Fibroblast of lung (primary cell): ENCODE data around the gene ANO4. TPM values are rescaled to one million over a fixed set of nuclear protein-coding genes. Genes with fewer than 3 reads are reported as not detected.

Source experiments
- DNase-seq, 2 donors: peaks; one replicate each; pipeline versions ENCODE4 v3.0.0 to v3.0.0-alpha.2; 2010; ENCODE audit warnings: low read depth in 2 of 2
- H2AFZ ChIP-seq: 2 replicates; pipeline ENCODE4 v1.5.1; 2012; ENCODE audit warnings: low read length, control low read depth, inconsistent platforms
- H3K27ac ChIP-seq: 2 replicates; pipeline ENCODE4 v1.5.1; 2011; ENCODE audit warnings: low read length, control low read depth; ENCODE audit not compliant: insufficient read depth
- H3K27me3 ChIP-seq: 2 replicates; pipeline ENCODE4 v1.5.1; 2011; ENCODE audit warnings: mild to moderate bottlenecking, low read length; ENCODE audit not compliant: control insufficient read depth, insufficient read depth
- H3K36me3 ChIP-seq: 2 replicates; pipeline ENCODE4 v1.5.1; 2011; ENCODE audit warnings: low read length; ENCODE audit not compliant: control insufficient read depth, insufficient read depth
- H3K4me1 ChIP-seq: 2 replicates; pipeline ENCODE4 v1.5.1; 2011; ENCODE audit warnings: low read length; ENCODE audit not compliant: control insufficient read depth, insufficient read depth; ENCODE audit errors: extremely low read depth
- H3K4me2 ChIP-seq: 2 replicates; pipeline ENCODE4 v1.5.1; 2011; ENCODE audit warnings: low read length, control low read depth; ENCODE audit not compliant: insufficient read depth; ENCODE audit errors: extremely low read depth
- H3K4me3 ChIP-seq, 4 experiments: fragments of 200-600 bp in 1 of 4; sonication (generic) in 1 of 4; replicated peaks in 1 of 4; 2 replicates each; pipeline ENCODE4 v1.5.1; 2011 to 2016; ENCODE audit warnings: low read length in 4 of 4, low read depth in 3 of 4, mild to moderate bottlenecking in 3 of 4, control low read depth in 2 of 4, inconsistent platforms in 1 of 4, mixed read lengths in 1 of 4; ENCODE audit not compliant: insufficient read depth in 1 of 4; ENCODE audit errors: control extremely low read depth in 1 of 4
- H3K79me2 ChIP-seq: 2 replicates; pipeline ENCODE4 v1.5.1; 2012; ENCODE audit warnings: mild to moderate bottlenecking, low read length, inconsistent platforms; ENCODE audit not compliant: control insufficient read depth, insufficient read depth
- H3K9ac ChIP-seq: 2 replicates; pipeline ENCODE4 v1.5.1; 2011; ENCODE audit warnings: mild to moderate bottlenecking, low read length, control low read depth; ENCODE audit not compliant: insufficient read depth
- H3K9me3 ChIP-seq: 2 replicates; pipeline ENCODE4 v1.5.1; 2012; ENCODE audit warnings: low read depth, low read length; ENCODE audit not compliant: control insufficient read depth, insufficient read depth
- H4K20me1 ChIP-seq: 2 replicates; pipeline ENCODE4 v1.5.1; 2011; ENCODE audit warnings: low read length; ENCODE audit not compliant: control insufficient read depth, insufficient read depth; ENCODE audit errors: extremely low read depth
- CTCF ChIP-seq, 2 donors: IDR thresholded peaks in 1 of 2; conservative IDR thresholded peaks in 1 of 2; 1 replicate in 1 of 2; 2 replicates in 1 of 2; pipeline ENCODE4 v1.5.1; 2011 to 2012; ENCODE audit warnings: low read length in 2 of 2, control low read depth in 1 of 2, inconsistent platforms in 1 of 2, low read depth in 1 of 2, mild to moderate bottlenecking in 1 of 2
- EZH2 ChIP-seq: IDR thresholded peaks from 2 replicates; pipeline ENCODE4 v1.5.1; 2012; ENCODE audit warnings: low read length, control low read depth, mild to moderate bottlenecking; ENCODE audit errors: missing control alignments
- polyA plus RNA-seq, 2 donors: library from polyadenylated mRNA; depleted of rRNA in 1 of 2; stranded (reverse) in 1 of 2; unstranded in 1 of 2; fragments of >200 nt; gene quantifications; 2 replicates each; pipeline ENCODE4 v1.2.1, GENCODE V29; 2011 to 2012; ENCODE audit warnings: missing spikeins in 1 of 2
- total RNA-seq: library from RNA; depleted of rRNA; stranded (reverse); fragments of >200 nt; gene quantifications from 2 replicates; pipeline ENCODE4 v1.2.1, GENCODE V29; 2014

Gene ANO4
- total and polyA plus RNA-seq, 2 donors (not counting 1 experiment from before 2014, with no cell fraction given) = 11.7 to 42.3 TPM

GRCh38 chr12:100875156-100875555 lies 80.6 kb downstream of the ANO4 start:
- H3K4me2 ChIP-seq = no peak overlapping the region
- TF ChIP-seq EZH2 = no peak
- no peak for TF ChIP-seq CTCF (conservative IDR thresholded peaks at IDR 0.05 in 1 of 2, IDR thresholded peaks at IDR 0.05 in 1 of 2; ENCODE audit: low read depth in 1 of 2, low read length in 2 of 2)
- no peaks in the 10 kb centered on the region for H4K20me1 ChIP-seq
- H3K27me3 ChIP-seq = no peaks in the 10 kb centered on the region
- no peak overlapping the region for H3K27ac ChIP-seq
- H3K36me3 ChIP-seq = no peaks in the 10 kb centered on the region
- no peaks in the 10 kb centered on the region for H3K4me1 ChIP-seq
- DNase-seq = no peak
- H3K79me2 ChIP-seq = no peaks in the 10 kb centered on the region
- no peak overlapping the region for H3K9ac ChIP-seq
- H3K4me3 ChIP-seq = no peak overlapping the region
- no peak overlapping the region for H2AFZ ChIP-seq
- H3K9me3 ChIP-seq = no peaks in the 10 kb centered on the region

- Histone ChIP-seq H3K36me3 (no peaks in the 10 kb centered on the region), H3K4me1 (no peaks in the 10 kb centered on the region), H3K27ac (no peak overlapping the region), H3K9me3 (no peaks in the 10 kb centered on the region), H4K20me1 (no peaks in the 10 kb centered on the region), H3K4me3 (no peak overlapping the region), H3K9ac (no peak overlapping the region), H3K27me3 (no peaks in the 10 kb centered on the region), H3K4me2 (no peak overlapping the region), H3K79me2 (no peaks in the 10 kb centered on the region), H2AFZ (no peak overlapping the region)
- TF ChIP-seq EZH2 (no peak), CTCF (conservative IDR thresholded peaks at IDR 0.05 in 1 of 2, IDR thresholded peaks at IDR 0.05 in 1 of 2; ENCODE audit: low read depth in 1 of 2, low read length in 2 of 2) (no peak)
- no peak for DNase-seq
These were observed 81.2 kb downstream of the ANO4 start for GRCh38 chr12:100875771-100876170.

- Histone ChIP-seq H3K4me1 (no peaks in the 10 kb centered on the region), H3K9me3 (no peaks in the 10 kb centered on the region), H3K36me3 (no peaks in the 10 kb centered on the region), H3K9ac (no peak overlapping the region), H3K27ac (no peak overlapping the region), H2AFZ (no peak overlapping the region), H4K20me1 (no peaks in the 10 kb centered on the region), H3K4me2 (no peak overlapping the region), H3K79me2 (no peaks in the 10 kb centered on the region), H3K27me3 (no peaks in the 10 kb centered on the region), H3K4me3 (no peak overlapping the region)
- DNase-seq = no peak
- TF ChIP-seq EZH2 (no peak), CTCF (conservative IDR thresholded peaks at IDR 0.05 in 1 of 2, IDR thresholded peaks at IDR 0.05 in 1 of 2; ENCODE audit: low read depth in 1 of 2, low read length in 2 of 2) (peak in 1 of 2 donors; percentile 43)
These were observed 83.2 kb downstream of the ANO4 start for GRCh38 chr12:100877776-100878175.
